Measurements from ENCODE around the gene SH2D3A. TPM values are rescaled to one million over a fixed set of nuclear protein-coding genes. Genes with fewer than 3 reads are reported as not detected.
"Not testable (repeated sequence)": the region's sequence is repeated elsewhere in the genome, so short reads cannot be mapped to it uniquely, and the experiment has no call there.

SH2D3A gene
- total RNA-seq, 5 donors from 2014 or later (not counting 1 experiment from before 2014, with no cell fraction given): 61.7 to 83.7 (median 73.6) TPM

DNA sequence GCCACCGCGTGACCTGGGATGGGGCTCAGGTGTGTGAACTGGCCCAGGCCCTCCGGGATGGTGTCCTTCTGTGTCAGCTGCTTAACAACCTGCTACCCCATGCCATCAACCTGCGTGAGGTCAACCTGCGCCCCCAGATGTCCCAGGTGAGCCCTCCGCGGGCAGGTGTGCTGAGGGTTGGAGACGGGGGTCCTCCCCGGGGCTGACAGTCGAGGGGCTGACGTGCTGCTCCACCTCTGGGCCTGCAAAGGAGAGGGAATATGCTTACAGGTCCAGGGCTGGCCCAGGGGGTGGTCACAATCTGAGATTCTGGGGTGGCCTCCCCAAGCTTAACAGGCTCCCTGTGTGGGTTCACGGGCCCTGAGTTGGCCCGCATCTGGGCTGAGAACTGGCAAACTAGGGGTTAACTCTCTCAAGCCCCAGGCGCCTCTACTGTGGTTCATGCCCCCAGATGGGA is 5.7 kb upstream of the SH2D3A start:
- Mint-ChIP-seq H3K4me1 (peaks cover 42 to 57% (median 55%) of the 10 kb centered on the region in 3 donors), H3K9me3 (no peaks in the 10 kb centered on the region), H3K27ac (peak overlapping the region; percentile 89 to 91), H3K4me3 (peak overlapping the region; percentile 90 to 97 (median 94)), H3K36me3 (peaks cover 29% of the 10 kb centered on the region), H3K27me3 (no peaks in the 10 kb centered on the region)
- ATAC-seq (replicated peaks in 1 of 4): no peak
- WGBS (ENCODE audit: insufficient coverage): 0% methylated on average over 9 of the region's 14 CpGs
- H3K9me3 ChIP-seq: no peaks in the 10 kb centered on the region
- peak overlapping the region; percentile 100 for H3K4me3 ChIP-seq (ENCODE audit: control insufficient read depth in 1 of 2, extremely low read depth in 1 of 2, low read length in 1 of 2)
- peaks cover 23 to 56% of the 10 kb centered on the region in 2 experiments for H3K4me1 ChIP-seq (ENCODE audit: control insufficient read depth in 1 of 2, extremely low read depth in 1 of 2, insufficient read depth in 2 of 2, low read length in 2 of 2)
- CTCF ChIA-PET: interaction anchor here in 1 of 2 donors (0.6 to 2.1 kb wide), 4 partner anchors 24 to 256 kb away, joined by 3 to 7 read pairs (median 4); no protein-coding TSS in a partner anchor
- POLR2A ChIA-PET: interaction anchor here (0.7 to 1.3 kb wide), 5 partner anchors 27 to 90 kb away, joined by 3 to 13 read pairs (median 5); no protein-coding TSS in a partner anchor
- H3K27ac ChIP-seq (ENCODE audit: low read length): peak overlapping the region; percentile 76
- no peak for DNase-seq
- H3K36me3 ChIP-seq (ENCODE audit: control insufficient read depth in 2 of 2, extremely low read depth in 1 of 2, insufficient read depth in 1 of 2, low read length in 1 of 2): peaks cover 6 to 17% of the 10 kb centered on the region in 2 donors
- peaks cover 0 to 2% of the 10 kb centered on the region in 2 experiments for H3K27me3 ChIP-seq (replicated peaks in 1 of 2; ENCODE audit: control insufficient read depth in 2 of 2, extremely low read depth in 1 of 2, insufficient read depth in 2 of 2, low read length in 1 of 2)

DNA sequence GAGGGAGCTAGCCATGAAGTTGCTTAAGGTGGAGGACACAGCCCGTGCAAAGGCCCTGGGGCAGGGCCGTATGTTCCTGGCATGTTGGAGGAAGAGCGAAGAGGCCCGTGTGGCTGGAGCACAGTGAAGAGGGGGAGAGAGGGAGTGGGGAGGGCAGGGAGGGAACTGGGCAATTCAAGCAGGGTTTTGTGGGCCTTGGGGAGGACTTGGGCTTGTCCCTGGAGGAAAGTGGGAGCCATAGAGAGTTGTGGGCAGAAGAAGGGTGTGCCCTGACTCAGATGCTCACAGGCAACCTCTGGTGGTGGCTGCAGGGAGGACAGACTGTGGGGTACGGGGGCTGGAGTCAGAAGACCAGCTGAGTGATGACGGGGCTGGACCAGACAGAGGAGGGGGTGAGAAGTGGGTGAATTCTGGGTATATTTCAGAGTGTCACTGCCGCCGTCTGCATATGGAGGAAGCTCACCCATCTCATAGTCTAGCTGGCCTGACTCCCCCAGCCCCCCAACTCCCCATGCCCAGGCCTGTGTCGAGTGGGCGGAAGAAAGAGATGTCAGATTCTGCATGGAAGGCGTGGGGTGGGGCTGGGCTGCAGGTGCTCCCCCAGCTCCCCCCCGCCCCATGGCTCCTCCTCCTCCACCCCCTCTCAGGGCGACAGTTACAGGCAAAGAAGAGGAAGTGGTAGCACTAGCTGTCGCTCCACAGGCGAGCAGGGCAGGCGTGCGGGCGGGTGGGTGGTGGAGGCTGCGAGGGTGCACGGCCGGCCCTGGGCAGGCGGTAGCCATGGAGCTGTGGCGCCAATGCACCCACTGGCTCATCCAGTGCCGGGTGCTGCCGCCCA is 5.0 kb upstream of the SH2D3A start, which contains the start of gene VAV1:
VAV1 (plus strand) TSS at position 681 of the 838 bp plus-strand sequence; CDS start at position 781, 100 bp downstream.
- peaks cover 23 to 56% of the 10 kb centered on the region in 2 experiments for H3K4me1 ChIP-seq (ENCODE audit: control insufficient read depth in 1 of 2, extremely low read depth in 1 of 2, insufficient read depth in 2 of 2, low read length in 2 of 2)
- no peaks in the 10 kb centered on the region for H3K9me3 Mint-ChIP-seq
- peaks cover 24% of the 10 kb centered on the region for H3K36me3 Mint-ChIP-seq
- ATAC-seq (replicated peaks in 1 of 4) (peak; percentile 50 to 79 (median 76)), DNase-seq (peak; percentile 69 to 89 (median 82))
- H3K4me3 Mint-ChIP-seq: peak within 1 kb of the TSS; percentile 90 to 97 (median 94)
- H3K27ac ChIP-seq (ENCODE audit: low read length): peak within 1 kb of the TSS; percentile 76
- WGBS (ENCODE audit: insufficient coverage): 23% methylated on average over 16 of the region's 25 CpGs
- H3K27ac Mint-ChIP-seq: peak within 1 kb of the TSS; percentile 89 to 91
- peaks cover 0 to 2% of the 10 kb centered on the region in 2 experiments for H3K27me3 ChIP-seq (replicated peaks in 1 of 2; ENCODE audit: control insufficient read depth in 2 of 2, extremely low read depth in 1 of 2, insufficient read depth in 2 of 2, low read length in 1 of 2)
- CTCF ChIA-PET: interaction anchor here in 1 of 2 donors (0.6 to 2.1 kb wide), 7 partner anchors 35 to 645 kb away, joined by 3 to 7 read pairs (median 4); partner anchors contain the start of gene GPR108
- POLR2A ChIA-PET: interaction anchor here (0.6 to 1.0 kb wide), 8 partner anchors 28 to 1149 kb away, joined by 3 to 13 read pairs (median 6); partner anchors contain the start of gene ZNF557 (in 1 of the 2)
- H3K9me3 ChIP-seq: no peaks in the 10 kb centered on the region
- H3K36me3 ChIP-seq (ENCODE audit: control insufficient read depth in 2 of 2, extremely low read depth in 1 of 2, insufficient read depth in 1 of 2, low read length in 1 of 2): peaks cover 6 to 13% of the 10 kb centered on the region in 2 donors
- peaks cover 40 to 55% (median 54%) of the 10 kb centered on the region in 3 donors for H3K4me1 Mint-ChIP-seq
- H3K4me3 ChIP-seq (ENCODE audit: control insufficient read depth in 1 of 2, extremely low read depth in 1 of 2, low read length in 1 of 2): peak within 1 kb of the TSS; percentile 100
- no peaks in the 10 kb centered on the region for H3K27me3 Mint-ChIP-seq

DNA sequence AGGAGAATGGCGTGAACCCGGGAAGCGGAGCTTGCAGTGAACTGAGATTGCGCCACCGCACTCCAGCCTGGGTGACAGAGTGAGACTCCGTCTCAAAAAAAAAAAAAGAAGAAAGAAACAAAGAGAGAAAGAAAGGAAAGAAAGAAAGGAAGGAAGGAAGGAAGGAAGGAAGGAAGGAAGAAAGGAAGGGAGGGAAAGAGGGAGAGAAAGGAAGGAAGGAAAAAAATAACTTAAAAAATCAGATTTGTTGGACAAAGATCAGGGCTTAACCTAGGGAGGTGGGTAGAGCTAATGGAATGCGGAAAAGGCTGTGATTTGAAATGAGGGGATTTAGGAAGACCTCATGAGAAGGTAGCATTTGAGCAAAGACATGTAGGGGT is 4.4 kb upstream of the SH2D3A start:
- H3K4me1 Mint-ChIP-seq: peaks cover 38 to 54% (median 52%) of the 10 kb centered on the region in 3 donors

DNA sequence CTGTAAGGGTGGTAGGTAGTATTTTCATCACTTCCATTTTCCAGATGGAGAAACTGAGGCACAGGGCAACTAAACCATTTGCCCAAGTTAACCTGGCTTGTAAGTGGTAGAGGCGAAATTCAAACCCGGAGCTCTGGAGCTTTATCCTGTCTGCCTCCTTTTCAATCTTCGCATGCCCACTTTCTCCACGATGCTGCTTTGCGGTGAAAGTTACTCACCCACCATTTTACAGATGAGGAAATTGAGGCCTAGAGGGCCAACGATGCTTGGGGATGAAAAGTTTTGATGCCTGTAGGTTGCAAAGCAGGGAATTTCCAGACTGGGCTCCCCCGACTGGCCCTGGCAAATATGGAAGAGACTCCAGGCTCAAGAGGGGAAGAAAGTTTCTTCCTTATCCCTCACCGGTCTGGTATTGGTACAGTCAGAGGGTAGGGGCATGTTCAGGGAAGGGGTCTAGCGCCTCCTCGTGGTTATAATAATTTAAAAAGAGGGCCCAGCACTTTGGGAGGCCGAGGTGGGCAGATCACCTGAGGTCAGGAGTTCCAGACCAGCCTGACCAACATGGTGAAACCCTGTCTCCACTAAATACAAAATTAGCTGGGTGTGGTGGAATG is 1.9 kb upstream of the SH2D3A start:
- peaks cover 0 to 2% of the 10 kb centered on the region in 2 experiments for H3K27me3 ChIP-seq (replicated peaks in 1 of 2; ENCODE audit: control insufficient read depth in 2 of 2, extremely low read depth in 1 of 2, insufficient read depth in 2 of 2, low read length in 1 of 2)
- H3K27me3 Mint-ChIP-seq: no peaks in the 10 kb centered on the region
- CTCF ChIA-PET: interaction anchor here in 1 of 2 donors (1.5 to 3.2 kb wide), 3 partner anchors 31 to 94 kb away, joined by 4 to 23 read pairs (median 7); partner anchors contain the start of gene GPR108
- H3K4me3 Mint-ChIP-seq: peak overlapping the region in 1 of 3 donors; percentile 31
- no peaks in the 10 kb centered on the region for H3K36me3 ChIP-seq (ENCODE audit: control insufficient read depth in 2 of 2, extremely low read depth in 1 of 2, insufficient read depth in 1 of 2, low read length in 1 of 2)
- POLR2A ChIA-PET: no interaction called here
- peak in 1 of 35 experiments; percentile 49 for DNase-seq
- no peak overlapping the region for H3K4me3 ChIP-seq (ENCODE audit: control insufficient read depth in 1 of 2, extremely low read depth in 1 of 2, low read length in 1 of 2)
- WGBS (ENCODE audit: insufficient coverage): no CpG with 5 or more reads among the region's 11 CpGs
- H3K27ac Mint-ChIP-seq: peak overlapping the region; percentile 61 to 72
- no peaks in the 10 kb centered on the region for H3K9me3 Mint-ChIP-seq
- H3K4me1 Mint-ChIP-seq: peaks cover 45 to 53% (median 45%) of the 10 kb centered on the region in 3 donors
- H3K36me3 Mint-ChIP-seq: peaks cover 4% of the 10 kb centered on the region
- no peak for ATAC-seq (replicated peaks in 1 of 4)
- no peaks in the 10 kb centered on the region for H3K9me3 ChIP-seq
- peak overlapping the region; percentile 96 for H3K27ac ChIP-seq (ENCODE audit: low read length)
- H3K4me1 ChIP-seq (ENCODE audit: control insufficient read depth in 1 of 2, extremely low read depth in 1 of 2, insufficient read depth in 2 of 2, low read length in 2 of 2): peaks cover 20 to 68% of the 10 kb centered on the region in 2 experiments

More for the DNA sequence above, 4.4 kb upstream of the SH2D3A start:
- Histone ChIP-seq H3K27ac (ENCODE audit: low read length) (peak overlapping the region; percentile 76), H3K4me1 (ENCODE audit: control insufficient read depth in 1 of 2, extremely low read depth in 1 of 2, insufficient read depth in 2 of 2, low read length in 2 of 2) (peaks cover 21 to 58% of the 10 kb centered on the region in 2 experiments)
- H3K27me3 Mint-ChIP-seq; H3K4me3 ChIP-seq (ENCODE audit: control insufficient read depth in 1 of 2, extremely low read depth in 1 of 2, low read length in 1 of 2); H3K9me3 ChIP-seq; H3K9me3 Mint-ChIP-seq; DNase-seq; ATAC-seq (replicated peaks in 1 of 4); H3K36me3 ChIP-seq (ENCODE audit: control insufficient read depth in 2 of 2, extremely low read depth in 1 of 2, insufficient read depth in 1 of 2, low read length in 1 of 2); H3K27me3 ChIP-seq (replicated peaks in 1 of 2; ENCODE audit: control insufficient read depth in 2 of 2, extremely low read depth in 1 of 2, insufficient read depth in 2 of 2, low read length in 1 of 2); POLR2A ChIA-PET: not testable (repeated sequence)
- Mint-ChIP-seq H3K36me3 (peaks cover 19% of the 10 kb centered on the region), H3K27ac (peak overlapping the region; percentile 89), H3K4me3 (peak overlapping the region; percentile 39 to 97 (median 67))
- CTCF ChIA-PET: interaction anchor here in 1 of 2 donors (0.7 to 2.1 kb wide), 2 partner anchors 92 to 255 kb away, joined by 3 to 7 read pairs; no protein-coding TSS in a partner anchor
- WGBS (ENCODE audit: insufficient coverage): 94% methylated on average over 3 of the region's 7 CpGs

DNA sequence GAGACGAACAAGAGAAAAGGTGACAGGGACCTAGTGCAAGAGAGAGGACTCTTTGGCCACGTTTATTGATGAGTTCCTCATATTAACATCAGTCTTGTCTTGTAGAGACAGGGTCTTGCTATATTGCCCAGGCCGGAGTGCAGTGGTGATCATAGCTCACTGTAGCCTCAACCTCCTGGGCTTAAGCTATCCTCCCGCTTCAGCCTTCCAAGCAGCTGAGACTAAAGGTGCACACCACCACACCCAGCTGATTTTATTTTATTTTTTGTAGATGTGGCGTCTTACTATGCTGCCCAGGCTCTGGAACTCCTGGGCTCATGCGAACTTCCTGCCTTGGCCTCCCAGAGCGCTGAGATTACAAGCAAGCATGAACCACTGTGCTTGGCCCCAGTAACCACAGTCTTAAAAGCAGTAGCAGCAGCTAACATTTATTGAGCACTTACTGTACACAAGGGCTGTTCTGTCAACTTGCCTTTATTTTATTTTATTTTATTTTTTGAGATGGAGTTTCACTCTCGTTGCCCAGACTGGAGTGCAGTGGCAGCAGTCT is 1.1 kb upstream of the SH2D3A start:
- Histone ChIP-seq H3K9me3 (no peaks in the 10 kb centered on the region), H3K36me3 (ENCODE audit: control insufficient read depth in 2 of 2, extremely low read depth in 1 of 2, insufficient read depth in 1 of 2, low read length in 1 of 2) (no peaks in the 10 kb centered on the region), H3K4me1 (ENCODE audit: control insufficient read depth in 1 of 2, extremely low read depth in 1 of 2, insufficient read depth in 2 of 2, low read length in 2 of 2) (peaks cover 17 to 61% of the 10 kb centered on the region in 2 experiments), H3K27ac (ENCODE audit: low read length) (peak overlapping the region; percentile 96), H3K27me3 (replicated peaks in 1 of 2; ENCODE audit: control insufficient read depth in 2 of 2, extremely low read depth in 1 of 2, insufficient read depth in 2 of 2, low read length in 1 of 2) (peaks cover 0 to 2% of the 10 kb centered on the region in 2 experiments), H3K4me3 (ENCODE audit: control insufficient read depth in 1 of 2, extremely low read depth in 1 of 2, low read length in 1 of 2) (peak overlapping the region in 1 of 2 donors; percentile 70)
- no peaks in the 10 kb centered on the region for H3K27me3 Mint-ChIP-seq
- ATAC-seq (replicated peaks in 1 of 4): no peak
- 10% methylated on average over 2 of the region's 8 CpGs for WGBS (ENCODE audit: insufficient coverage)
- H3K36me3 Mint-ChIP-seq: no peaks in the 10 kb centered on the region
- POLR2A ChIA-PET: interaction anchor here in 1 of 2 donors (1.4 kb wide), 1 partner anchor 31 kb away, joined by 7 read pairs; the partner anchor contains the start of gene GPR108
- CTCF ChIA-PET: interaction anchor here in 1 of 2 donors (0.9 to 3.2 kb wide), 5 partner anchors 30 to 287 kb away, joined by 3 to 23 read pairs (median 4); partner anchors contain the start of genes DENND1C and GPR108
- peaks cover 41 to 48% (median 42%) of the 10 kb centered on the region in 3 donors for H3K4me1 Mint-ChIP-seq
- H3K27ac Mint-ChIP-seq: peak overlapping the region; percentile 93 to 94
- no peaks in the 10 kb centered on the region for H3K9me3 Mint-ChIP-seq
- peak overlapping the region; percentile 87 to 89 (median 87) for H3K4me3 Mint-ChIP-seq
- peak in 9 of 35 experiments; percentile 11 to 65 (median 22) for DNase-seq
